ENCODE data around the gene GABBR1. TPM values are rescaled to one million over a fixed set of nuclear protein-coding genes. Genes with fewer than 3 reads are reported as not detected.

GABBR1 gene
- total RNA-seq, 1 donor = 7.6 TPM

DNA sequence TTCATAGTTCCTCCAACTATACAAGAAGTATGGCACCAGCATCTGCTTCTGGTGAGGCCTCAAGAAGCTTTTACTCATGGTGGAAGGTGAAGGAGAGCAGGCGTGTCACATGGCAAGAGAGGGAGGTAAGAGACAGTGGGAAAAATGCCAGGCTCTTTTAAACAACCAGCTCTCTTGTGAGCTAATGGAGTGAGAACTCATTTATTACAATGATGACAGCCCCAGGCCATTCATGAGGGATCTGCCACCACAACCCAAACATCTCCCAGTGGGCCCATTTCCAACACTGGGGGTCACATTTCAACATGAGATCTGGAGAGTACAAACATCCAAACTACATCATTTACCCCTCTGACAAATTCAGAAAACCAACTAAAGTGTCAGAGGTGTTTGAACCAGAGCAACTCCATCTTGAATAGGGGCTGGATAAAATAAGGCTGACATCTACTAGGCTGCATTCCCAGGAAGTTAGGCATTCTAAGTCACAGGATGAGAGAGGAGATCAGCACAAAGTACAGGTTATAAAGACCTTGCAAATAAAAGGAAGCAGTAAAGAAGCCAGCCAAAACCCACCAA lies 71.3 kb downstream of the GABBR1 start:
- Histone ChIP-seq H3K9me3 (ENCODE audit: low read depth, low read length) (no peaks in the 10 kb centered on the region), H3K27ac (ENCODE audit: low read depth, low read length) (no peak overlapping the region), H3K36me3 (ENCODE audit: insufficient read depth, low read length) (no peaks in the 10 kb centered on the region), H3K79me2 (ENCODE audit: insufficient read depth, low read length) (no peaks in the 10 kb centered on the region), H2AFZ (ENCODE audit: low read length) (no peak overlapping the region), H3K4me3 (ENCODE audit: insufficient read depth, low read length) (no peak overlapping the region), H4K20me1 (ENCODE audit: insufficient read depth, low read length) (no peaks in the 10 kb centered on the region), H3K4me1 (ENCODE audit: insufficient read depth, low read length) (no peaks in the 10 kb centered on the region), H3K4me2 (ENCODE audit: insufficient read depth, low read length) (no peak overlapping the region), H3K27me3 (ENCODE audit: insufficient read depth, low read length) (no peaks in the 10 kb centered on the region)
- no peak for DNase-seq (ENCODE audit: insufficient read length, low spot score, missing footprints)
- TF ChIP-seq CTCF (IDR thresholded peaks at IDR 0.05; ENCODE audit: extremely low read depth, low read depth, low read length) = no peak

DNA sequence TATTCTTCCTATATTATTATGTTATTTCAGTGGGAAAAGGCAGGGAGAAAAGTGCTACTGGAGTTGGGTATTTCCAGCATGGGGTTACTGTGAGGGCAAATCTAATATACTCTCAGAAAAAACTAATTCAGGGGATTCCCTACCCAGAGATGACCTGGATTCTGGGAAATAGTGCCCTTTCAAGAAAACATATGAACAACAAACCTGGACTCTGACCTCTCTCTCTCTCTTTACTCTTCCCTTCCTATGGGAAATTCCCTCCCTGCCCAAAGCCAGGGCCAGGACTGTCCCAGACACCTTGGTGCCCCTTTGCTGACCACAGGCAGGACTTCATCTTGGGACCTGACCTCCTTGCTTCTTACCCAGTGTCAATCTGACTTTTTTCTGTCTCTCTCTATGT lies 71.9 kb downstream of the GABBR1 start:
- Histone ChIP-seq H3K27ac (ENCODE audit: low read depth, low read length) (no peak overlapping the region), H4K20me1 (ENCODE audit: insufficient read depth, low read length) (no peaks in the 10 kb centered on the region), H2AFZ (ENCODE audit: low read length) (no peak overlapping the region), H3K4me1 (ENCODE audit: insufficient read depth, low read length) (no peaks in the 10 kb centered on the region), H3K4me3 (ENCODE audit: insufficient read depth, low read length) (no peak overlapping the region), H3K79me2 (ENCODE audit: insufficient read depth, low read length) (no peaks in the 10 kb centered on the region), H3K36me3 (ENCODE audit: insufficient read depth, low read length) (no peaks in the 10 kb centered on the region), H3K9me3 (ENCODE audit: low read depth, low read length) (no peaks in the 10 kb centered on the region), H3K27me3 (ENCODE audit: insufficient read depth, low read length) (no peaks in the 10 kb centered on the region), H3K4me2 (ENCODE audit: insufficient read depth, low read length) (no peak overlapping the region)
- TF ChIP-seq CTCF (IDR thresholded peaks at IDR 0.05; ENCODE audit: extremely low read depth, low read depth, low read length) = no peak
- no peak for DNase-seq (ENCODE audit: insufficient read length, low spot score, missing footprints)

DNA sequence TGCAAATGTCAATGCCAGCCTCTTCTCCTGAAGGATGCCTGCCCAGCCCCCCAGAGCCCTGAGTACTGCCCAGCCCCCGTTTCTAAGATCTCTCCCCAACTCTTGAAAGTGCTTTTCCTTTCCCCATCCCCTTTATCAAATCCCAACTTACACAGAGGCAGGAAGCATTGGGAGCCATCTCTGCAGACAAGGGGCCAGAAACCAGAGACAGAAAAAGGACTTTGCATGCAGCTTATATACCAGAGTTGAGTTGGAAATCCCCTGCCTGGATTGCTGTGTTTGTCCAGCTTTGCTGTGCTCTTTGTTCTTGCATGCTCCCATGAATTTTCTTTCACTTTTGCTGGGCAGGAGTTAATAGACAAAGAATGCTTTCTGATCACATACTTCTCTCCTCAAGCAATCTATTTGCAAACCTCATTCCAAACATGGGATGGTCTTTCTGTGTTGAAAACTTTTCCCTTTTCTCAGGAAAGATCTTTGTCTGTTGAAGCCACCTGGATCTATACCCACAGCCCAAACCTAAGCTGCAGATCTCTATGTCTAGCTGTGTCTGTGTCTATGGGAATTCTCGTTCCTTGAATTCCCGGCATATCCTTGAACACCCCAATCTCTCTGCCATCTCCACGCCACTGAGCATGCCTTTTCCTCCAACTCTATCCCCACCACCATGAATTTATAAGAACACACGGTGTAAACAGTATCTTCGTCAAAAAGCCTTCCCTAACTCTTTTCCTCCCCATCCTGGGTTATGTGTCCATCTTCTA lies 73.3 kb downstream of the GABBR1 start, which contains the start of gene UBD:
UBD (minus strand) TSS at position 209 of the 764 bp plus-strand sequence; CDS start at position 178, 31 bp downstream.
- no peaks in the 10 kb centered on the region for H3K9me3 ChIP-seq (ENCODE audit: low read depth, low read length)
- no peaks in the 10 kb centered on the region for H3K4me1 ChIP-seq (ENCODE audit: insufficient read depth, low read length)
- H3K27ac ChIP-seq (ENCODE audit: low read depth, low read length) = no peak within 1 kb of the TSS
- H3K27me3 ChIP-seq (ENCODE audit: insufficient read depth, low read length) = peaks cover under 1% of the 10 kb centered on the region
- DNase-seq (ENCODE audit: insufficient read length, low spot score, missing footprints) = no peak
- no peak within 1 kb of the TSS for H3K4me3 ChIP-seq (ENCODE audit: insufficient read depth, low read length)
- no peak within 1 kb of the TSS for H3K4me2 ChIP-seq (ENCODE audit: insufficient read depth, low read length)
- H3K79me2 ChIP-seq (ENCODE audit: insufficient read depth, low read length) = no peaks in the 10 kb centered on the region
- H4K20me1 ChIP-seq (ENCODE audit: insufficient read depth, low read length) = no peaks in the 10 kb centered on the region
- H2AFZ ChIP-seq (ENCODE audit: low read length) = no peak within 1 kb of the TSS
- H3K36me3 ChIP-seq (ENCODE audit: insufficient read depth, low read length) = no peaks in the 10 kb centered on the region
- no peak for TF ChIP-seq CTCF (IDR thresholded peaks at IDR 0.05; ENCODE audit: extremely low read depth, low read depth, low read length)

DNA sequence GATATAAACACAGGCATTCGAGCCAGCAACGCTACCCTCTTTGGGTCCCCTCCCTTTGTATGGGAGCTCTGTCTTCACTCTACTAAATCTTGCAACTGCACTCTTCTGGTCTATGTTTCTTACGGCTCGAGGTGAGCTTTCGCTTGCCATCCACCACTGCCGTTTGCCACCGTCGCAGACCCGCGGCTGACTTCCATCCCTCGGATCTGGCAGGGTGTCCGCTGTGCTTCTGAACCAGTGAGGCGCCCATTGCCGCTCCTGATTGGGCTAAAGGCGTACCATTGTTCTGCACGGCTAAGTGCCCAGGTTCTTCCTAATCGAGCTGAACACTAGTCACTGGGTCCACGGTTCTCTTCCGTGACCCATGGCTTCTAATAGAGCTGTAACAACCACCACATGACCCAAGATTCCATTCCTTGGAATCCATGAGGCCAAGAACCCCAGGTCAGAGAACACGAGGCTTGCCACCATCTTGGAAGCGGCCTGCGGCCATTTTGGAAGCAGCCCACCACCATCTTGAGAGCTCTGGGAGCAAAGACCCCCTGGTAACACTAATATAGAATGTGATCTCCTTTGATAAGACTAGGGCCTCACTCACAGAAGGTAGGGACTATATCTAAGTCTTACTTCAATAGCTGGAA lies 74.4 kb downstream of the GABBR1 start:
- Histone ChIP-seq H3K4me2 (ENCODE audit: insufficient read depth, low read length) (no peak overlapping the region), H4K20me1 (ENCODE audit: insufficient read depth, low read length) (no peaks in the 10 kb centered on the region), H2AFZ (ENCODE audit: low read length) (no peak overlapping the region), H3K4me1 (ENCODE audit: insufficient read depth, low read length) (no peaks in the 10 kb centered on the region), H3K27ac (ENCODE audit: low read depth, low read length) (no peak overlapping the region), H3K4me3 (ENCODE audit: insufficient read depth, low read length) (no peak overlapping the region), H3K9me3 (ENCODE audit: low read depth, low read length) (no peaks in the 10 kb centered on the region), H3K36me3 (ENCODE audit: insufficient read depth, low read length) (no peaks in the 10 kb centered on the region), H3K79me2 (ENCODE audit: insufficient read depth, low read length) (no peaks in the 10 kb centered on the region), H3K27me3 (ENCODE audit: insufficient read depth, low read length) (peaks cover 11% of the 10 kb centered on the region)
- no peak for DNase-seq (ENCODE audit: insufficient read length, low spot score, missing footprints)
- no peak for TF ChIP-seq CTCF (IDR thresholded peaks at IDR 0.05; ENCODE audit: extremely low read depth, low read depth, low read length)

Data from osteoblast (primary cell).